GM18498 (cell line): Measurements from ENCODE around the gene ABCG2.
"Not testable (repeated sequence)": the region's sequence is repeated elsewhere in the genome, so short reads cannot be mapped to it uniquely, and the experiment has no call there.

Source experiments
- ATAC-seq: cut with Tn5 transposase; IDR thresholded peaks from one replicate; pipeline ENCODE4 v1.9.1; 2021; ENCODE audit warnings: mild to moderate bottlenecking, moderate library complexity; ENCODE audit not compliant: unreplicated experiment

ABCG2 gene

GRCh38 chr4:88119943-88120342 lies 38.5 kb downstream of the ABCG2 start:
- ATAC-seq: no peak

GRCh38 chr4:88115587-88115986 lies 42.9 kb downstream of the ABCG2 start:
- no peak for ATAC-seq

- ATAC-seq: no peak
Observed at GRCh38 chr4:88112856-88113255, 45.6 kb downstream of the ABCG2 start.

- ATAC-seq: no peak
Observed at GRCh38 chr4:88110826-88111225, 47.6 kb downstream of the ABCG2 start.

- ATAC-seq: no peak
Observed at GRCh38 chr4:88109123-88109881, 49.1 kb downstream of the ABCG2 start.

- no peak for ATAC-seq
Observed at GRCh38 chr4:88108747-88109122, 49.7 kb downstream of the ABCG2 start.

- not testable (repeated sequence) for ATAC-seq
Observed at GRCh38 chr4:88108108-88108465, 50.4 kb downstream of the ABCG2 start.

GRCh38 chr4:88107406-88108107 lies 50.9 kb downstream of the ABCG2 start:
- ATAC-seq: no peak

GRCh38 chr4:88106205-88106604 lies 52.2 kb downstream of the ABCG2 start:
- no peak for ATAC-seq

- ATAC-seq: no peak
Observed at GRCh38 chr4:88104902-88105610, 53.4 kb downstream of the ABCG2 start.

GRCh38 chr4:88102026-88102425 lies 56.4 kb downstream of the ABCG2 start:
- no peak for ATAC-seq

GRCh38 chr4:88101165-88101564 lies 57.3 kb downstream of the ABCG2 start:
- ATAC-seq: no peak

- no peak for ATAC-seq
Observed at GRCh38 chr4:88098993-88099752, 59.3 kb downstream of the ABCG2 start.

GRCh38 chr4:88097781-88098180 lies 60.7 kb downstream of the ABCG2 start:
- no peak for ATAC-seq

- no peak for ATAC-seq
Observed at GRCh38 chr4:88097301-88097700, 61.1 kb downstream of the ABCG2 start.

- no peak for ATAC-seq
Observed at GRCh38 chr4:88093874-88094273, 64.6 kb downstream of the ABCG2 start.

GRCh38 chr4:88091378-88091777 lies 67.1 kb downstream of the ABCG2 start:
- ATAC-seq: no peak

GRCh38 chr4:88090898-88091297 lies 67.5 kb downstream of the ABCG2 start:
- no peak for ATAC-seq

- ATAC-seq: no peak
Observed at GRCh38 chr4:88087004-88087403, 71.4 kb downstream of the ABCG2 start.

- ATAC-seq: no peak
Observed at GRCh38 chr4:88080626-88081025, 77.8 kb downstream of the ABCG2 start.

GRCh38 chr4:88078579-88078978 lies 79.9 kb downstream of the ABCG2 start:
- no peak for ATAC-seq
